Transverse colon (tissue), 4 donors: Measurements from ENCODE around the gene DYNC2LI1. TPM values are rescaled to one million over a fixed set of nuclear protein-coding genes. Genes with fewer than 3 reads are reported as not detected.

Experiments
- DNase-seq: peaks from one replicate; pipeline ENCODE4 v3.0.0-alpha.2; 2019
- H3K27ac ChIP-seq, 4 donors: fragments of 200-600 bp; sonication (generic); 2 replicates each; pipeline ENCODE4 v1.5.1; 2016 to 2018; ENCODE audit warnings: inconsistent platforms in 4 of 4
- H3K27me3 ChIP-seq: fragments of 200-600 bp; sonication (generic); 2 replicates; pipeline ENCODE4 v1.5.1; 2017; ENCODE audit warnings: inconsistent platforms
- H3K36me3 ChIP-seq, 4 donors: fragments of 200-600 bp; sonication (generic); 2 replicates each; pipeline ENCODE4 v1.5.1; 2017 to 2019; ENCODE audit warnings: inconsistent platforms in 4 of 4
- H3K4me1 ChIP-seq, 4 donors: fragments of 200-600 bp; sonication (generic); 2 replicates each; pipeline ENCODE4 v1.5.1; 2017 to 2020; ENCODE audit warnings: inconsistent platforms in 4 of 4
- H3K4me3 ChIP-seq, 4 donors: fragments of 200-600 bp; sonication (generic); 1 replicate in 1 of 4; 2 replicates in 3 of 4; pipeline versions ENCODE4 v1.5.1 to v1.6.1; 2017 to 2019; ENCODE audit warnings: inconsistent platforms in 4 of 4
- H3K9me3 ChIP-seq, 2 donors: fragments of 200-600 bp; sonication (generic); 2 replicates each; pipeline ENCODE4 v1.5.1; 2017 to 2019; ENCODE audit warnings: inconsistent platforms in 2 of 2
- EP300 ChIP-seq: sonication (generic); formaldehyde crosslinking; IDR thresholded peaks from one replicate; pipeline ENCODE4 v1.6.1; 2017; ENCODE audit warnings: antibody characterized with exemption, low read depth
- POLR2A ChIP-seq: fragments of 450-650 bp; IDR thresholded peaks from one replicate; pipeline ENCODE4 v1.6.1; 2016; ENCODE audit warnings: antibody characterized with exemption, mild to moderate bottlenecking, moderate library complexity
- POLR2AphosphoS5 ChIP-seq, 3 donors: sonication (generic); formaldehyde crosslinking; IDR thresholded peaks; one replicate each; pipeline ENCODE4 v1.6.1; 2016; ENCODE audit warnings: antibody characterized with exemption in 3 of 3
- WGBS, 2 donors: methylation state at CpG; one replicate each; pipeline ENCODE4 v1.1.5; 2018; ENCODE audit warnings: low coverage in 1 of 2; 5-methylcytosine and 5-hydroxymethylcytosine counted together
- in situ Hi-C, 4 donors: fragments of 200-750 bp; cut with MboI; loops; one replicate each; pipeline versions ENCODE4 v1.15.0 to v1.15.1; 2017; ENCODE audit warnings: low sequenced_read_pairs in 3 of 4, low pct_ligation_motif_present in 1 of 4, low pct_unique_long_range_greater_than_20kb in 1 of 4
- intact Hi-C: fragments of 100-400 bp; cut with DNase I; formaldehyde crosslinking; loops from one replicate; pipeline ENCODE4 v1.15.1; 2023; ENCODE audit warnings: low total_unique reads
- total RNA-seq, 4 donors: library from RNA; depleted of rRNA; stranded (reverse); fragments of >200 nt; gene quantifications; one replicate each; pipeline ENCODE4 v1.1.0, GENCODE V29; 2016
- TF ChIP-seq, protein P1 (sequence below), 5 experiments: fragments of 200-600 bp in 3 of 5; fragments of 450-650 bp in 2 of 5; sonication (generic) in 3 of 5; IDR thresholded peaks; 1 replicate in 2 of 5; 2 replicates in 3 of 5; pipeline ENCODE4 v1.5.1; 2016 to 2017; ENCODE audit warnings: antibody characterized with exemption in 5 of 5, inconsistent platforms in 3 of 5, mild to moderate bottlenecking in 2 of 5, moderate library complexity in 1 of 5

DYNC2LI1 gene
- total RNA-seq, 4 donors from 2014 or later: 6.6 to 26.9 (median 20.2) TPM

DNA sequence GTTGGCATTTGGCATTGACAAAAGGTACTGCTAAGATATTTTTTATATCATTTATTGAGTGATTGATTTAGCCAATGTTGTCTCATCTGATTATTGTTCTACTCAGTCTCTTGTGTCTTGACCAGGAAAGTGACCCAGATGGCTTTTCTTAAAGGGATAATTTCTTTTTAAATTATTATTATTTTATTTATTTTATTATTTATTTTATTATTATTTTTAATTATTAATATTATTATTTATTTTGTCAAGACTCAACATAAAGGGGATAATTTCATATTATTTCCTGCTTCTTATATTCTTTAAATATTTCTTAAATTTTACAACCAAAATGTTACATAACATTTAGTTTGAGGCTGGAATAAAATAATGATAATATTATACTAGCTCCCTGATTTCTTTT lies 27.1 kb downstream of the DYNC2LI1 start:
- H3K4me3 ChIP-seq: no peak overlapping the region
- intact Hi-C loops: no loop called here
- H3K36me3 ChIP-seq: peaks cover 0 to 9% (median 1%) of the 10 kb centered on the region in 4 donors

DNA sequence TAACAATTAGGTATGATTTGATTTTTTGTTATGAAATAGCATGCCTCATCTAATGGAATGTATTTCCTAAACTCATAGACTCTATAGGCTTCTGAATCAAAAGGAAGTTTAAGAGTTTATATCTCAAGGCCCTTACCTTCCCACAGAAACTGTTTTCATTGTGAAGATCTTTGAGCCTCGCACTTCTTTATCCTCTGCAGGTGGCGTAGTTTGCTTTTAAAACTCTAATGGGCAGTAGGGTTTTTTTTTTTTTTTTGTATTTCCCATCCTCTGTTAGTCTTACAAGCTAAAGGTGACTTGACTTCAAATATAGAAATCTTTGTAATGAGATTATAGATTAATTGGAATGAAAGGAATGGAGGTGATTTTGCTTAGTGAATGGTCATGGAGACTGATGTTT lies 28.3 kb downstream of the DYNC2LI1 start:
- Histone ChIP-seq H3K36me3 (peaks cover 0 to 9% (median 1%) of the 10 kb centered on the region in 4 donors), H3K27me3 (no peaks in the 10 kb centered on the region), H3K4me3 (no peak overlapping the region), H3K27ac (no peak overlapping the region), H3K9me3 (no peaks in the 10 kb centered on the region), H3K4me1 (peaks cover 0 to 3% (median 0%) of the 10 kb centered on the region in 4 donors)
- WGBS, 2 donors: 89 to 97% methylated on average over 2 of the region's 2 CpGs
- no peak for DNase-seq
- in situ Hi-C loops (no loop called here), intact Hi-C loops (no loop called here)
- TF ChIP-seq, protein P1, sequence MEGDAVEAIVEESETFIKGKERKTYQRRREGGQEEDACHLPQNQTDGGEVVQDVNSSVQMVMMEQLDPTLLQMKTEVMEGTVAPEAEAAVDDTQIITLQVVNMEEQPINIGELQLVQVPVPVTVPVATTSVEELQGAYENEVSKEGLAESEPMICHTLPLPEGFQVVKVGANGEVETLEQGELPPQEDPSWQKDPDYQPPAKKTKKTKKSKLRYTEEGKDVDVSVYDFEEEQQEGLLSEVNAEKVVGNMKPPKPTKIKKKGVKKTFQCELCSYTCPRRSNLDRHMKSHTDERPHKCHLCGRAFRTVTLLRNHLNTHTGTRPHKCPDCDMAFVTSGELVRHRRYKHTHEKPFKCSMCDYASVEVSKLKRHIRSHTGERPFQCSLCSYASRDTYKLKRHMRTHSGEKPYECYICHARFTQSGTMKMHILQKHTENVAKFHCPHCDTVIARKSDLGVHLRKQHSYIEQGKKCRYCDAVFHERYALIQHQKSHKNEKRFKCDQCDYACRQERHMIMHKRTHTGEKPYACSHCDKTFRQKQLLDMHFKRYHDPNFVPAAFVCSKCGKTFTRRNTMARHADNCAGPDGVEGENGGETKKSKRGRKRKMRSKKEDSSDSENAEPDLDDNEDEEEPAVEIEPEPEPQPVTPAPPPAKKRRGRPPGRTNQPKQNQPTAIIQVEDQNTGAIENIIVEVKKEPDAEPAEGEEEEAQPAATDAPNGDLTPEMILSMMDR (IDR thresholded peaks at IDR 0.05): no peak
- TF ChIP-seq EP300: no peak
- TF ChIP-seq POLR2AphosphoS5 (IDR thresholded peaks at IDR 0.05): no peak
- TF ChIP-seq POLR2A: no peak

More for the DNA sequence above, 27.1 kb downstream of the DYNC2LI1 start:
- H3K9me3 ChIP-seq: no peaks in the 10 kb centered on the region
- H3K27me3 ChIP-seq: no peaks in the 10 kb centered on the region
- in situ Hi-C loops: no loop called here
- DNase-seq: no peak
- H3K27ac ChIP-seq: no peak overlapping the region
- TF ChIP-seq POLR2A (no peak), POLR2AphosphoS5 (IDR thresholded peaks at IDR 0.05) (no peak), EP300 (no peak)
- TF ChIP-seq, protein P1 (IDR thresholded peaks at IDR 0.05): no peak
- no peaks in the 10 kb centered on the region for H3K4me1 ChIP-seq

DNA sequence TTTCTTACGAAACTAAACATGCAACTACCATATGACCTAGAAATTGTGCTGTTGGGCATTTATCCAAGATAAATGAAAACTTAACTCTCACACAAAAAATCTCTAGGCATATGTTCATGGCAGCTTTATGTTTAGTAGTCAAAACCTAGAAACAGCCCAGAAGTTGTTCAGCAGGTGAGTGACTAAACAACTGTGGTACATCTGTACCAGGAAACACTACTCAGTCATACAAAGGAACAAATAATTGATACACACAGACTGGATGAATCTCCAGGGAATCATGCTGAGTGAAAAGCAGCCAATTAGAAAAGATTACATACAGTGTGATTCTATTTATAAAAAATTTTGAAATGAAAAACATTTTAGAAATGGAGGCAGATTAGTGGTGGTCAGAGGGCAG lies 29.3 kb downstream of the DYNC2LI1 start:
- Histone ChIP-seq H3K9me3 (no peaks in the 10 kb centered on the region), H3K4me1 (peaks cover 0 to 4% (median 1%) of the 10 kb centered on the region in 4 donors), H3K4me3 (no peak overlapping the region), H3K27me3 (no peaks in the 10 kb centered on the region), H3K36me3 (peaks cover 0 to 9% (median 1%) of the 10 kb centered on the region in 4 donors), H3K27ac (no peak overlapping the region)
- no peak for TF ChIP-seq POLR2A
- no peak for TF ChIP-seq POLR2AphosphoS5 (IDR thresholded peaks at IDR 0.05)
- TF ChIP-seq, protein P1 (IDR thresholded peaks at IDR 0.05): no peak
- TF ChIP-seq EP300: no peak
- in situ Hi-C loops (no loop called here), intact Hi-C loops (no loop called here)
- DNase-seq: no peak
- 77 to 83% methylated on average over 1 of the region's 1 CpG for WGBS, 2 donors

DNA sequence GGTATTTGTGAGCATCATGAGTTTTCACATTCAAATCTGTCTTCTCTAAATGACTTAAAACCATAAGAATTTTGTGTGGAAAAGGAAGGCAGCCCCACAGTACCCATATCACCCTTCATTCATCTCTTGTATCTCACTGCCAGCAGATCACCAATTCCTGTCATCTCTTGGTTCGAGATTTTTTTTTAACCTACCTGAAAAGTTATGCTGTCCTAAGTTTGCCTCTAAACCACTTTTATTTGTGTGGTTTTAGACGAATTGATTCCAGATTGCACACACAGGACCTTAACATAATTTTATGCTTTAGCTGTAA lies 32.8 kb downstream of the DYNC2LI1 start:
- WGBS, 2 donors: 78 to 88% methylated on average over 2 of the region's 2 CpGs
- in situ Hi-C loops (no loop called here), intact Hi-C loops (no loop called here)
- Histone ChIP-seq H3K9me3 (no peaks in the 10 kb centered on the region), H3K36me3 (peaks cover 0 to 9% (median 1%) of the 10 kb centered on the region in 4 donors), H3K27ac (no peak overlapping the region), H3K4me1 (peaks cover 0 to 11% (median 1%) of the 10 kb centered on the region in 4 donors), H3K27me3 (no peaks in the 10 kb centered on the region), H3K4me3 (no peak overlapping the region)
- TF ChIP-seq EP300 (no peak), POLR2AphosphoS5 (IDR thresholded peaks at IDR 0.05) (no peak), POLR2A (no peak)
- TF ChIP-seq, protein P1 (IDR thresholded peaks at IDR 0.05): no peak
- DNase-seq: no peak
